Kidney (tissue), 14 donors: ENCODE measurements around the gene AIFM3. TPM values are rescaled to one million over a fixed set of nuclear protein-coding genes. Genes with fewer than 3 reads are reported as not detected.

Experiments
- DNase-seq, 5 donors: peaks; one replicate each; pipeline ENCODE4 v3.0.0-alpha.2; 2013 to 2020
- FAIRE-seq: peaks from 2 replicates; lab custom pipeline; 2012; peaks lifted over from hg19 to GRCh38; lab: Jason Lieb, UNC
- H3K27ac ChIP-seq, 2 donors: one replicate each; pipeline ENCODE4 v1.7.0; 2013; ENCODE audit warnings: low read depth in 2 of 2, low read length in 2 of 2, inconsistent platforms in 1 of 2
- H3K27me3 ChIP-seq: one replicate; pipeline ENCODE4 v1.7.1; 2013; ENCODE audit warnings: low read length, inconsistent platforms; ENCODE audit not compliant: control insufficient read depth, insufficient read depth
- H3K36me3 ChIP-seq, 3 donors: one replicate each; pipeline versions ENCODE4 v1.7.0 to v1.7.1; 2013; ENCODE audit warnings: low read length in 3 of 3, control low read depth in 1 of 3, inconsistent platforms in 1 of 3; ENCODE audit not compliant: insufficient read depth in 3 of 3, control insufficient read depth in 2 of 3
- H3K4me1 ChIP-seq, 3 donors: one replicate each; pipeline versions ENCODE4 v1.7.0 to v1.7.1; 2013; ENCODE audit warnings: low read length in 3 of 3, inconsistent platforms in 1 of 3, low read depth in 1 of 3; ENCODE audit not compliant: control insufficient read depth in 2 of 3, insufficient read depth in 2 of 3
- H3K4me3 ChIP-seq, 3 donors: one replicate each; pipeline versions ENCODE4 v1.7.0 to v1.8.1; 2013; ENCODE audit warnings: low read length in 3 of 3, control low read depth in 1 of 3, inconsistent platforms in 1 of 3
- H3K9ac ChIP-seq, 3 donors: one replicate each; pipeline versions ENCODE4 v1.7.0 to v1.7.1; 2013; ENCODE audit warnings: low read length in 3 of 3, control low read depth in 1 of 3, inconsistent platforms in 1 of 3
- H3K9me3 ChIP-seq, 3 donors: one replicate each; pipeline versions ENCODE4 v1.7.0 to v1.7.1; 2013; ENCODE audit warnings: low read length in 3 of 3, control low read depth in 1 of 3, inconsistent platforms in 1 of 3; ENCODE audit not compliant: control insufficient read depth in 2 of 3, insufficient read depth in 1 of 3
- CTCF ChIP-seq: IDR thresholded peaks from 3 replicates; pipeline ENCODE4 v1.5.1; 2012; ENCODE audit warnings: mild to moderate bottlenecking, moderate library complexity, borderline replicate concordance; ENCODE audit not compliant: insufficient read depth; ENCODE audit errors: extremely low read depth
- intact Hi-C: fragments of 100-400 bp; cut with DNase I; formaldehyde crosslinking; loops from one replicate; pipeline ENCODE4 v1.11.1; 2022
- polyA plus RNA-seq: library from polyadenylated mRNA; stranded (reverse); fragments of 350-450 nt; fragmentation: Illumina TruSeq; extraction: RNeasy Lipid Tissue Mini Kit (QIAGEN cat#74804); gene quantifications from one replicate; pipeline ENCODE4 v1.2.3, GENCODE V29; 2014; ENCODE audit warnings: low read depth, low replicate concordance; ENCODE audit not compliant: insufficient read depth
- total RNA-seq: library from RNA; stranded (reverse); fragmentation: NEBNext Ultra II Directional; extraction: Animal tissue kit (Norgen Biotek cat#: 25700); gene quantifications from one replicate; pipeline ENCODE4 v1.2.1, GENCODE V29; 2021
- donor health status: control.
- donor health status: control.
- donor health status: control.
- donor health status: control.
- donor health status: control.
- donor health status: DM: yes; HTN: yes; CAD: no.
- donor health status: Normal renal cell carcinoma (clear cell type).

AIFM3 gene
- total and polyA plus RNA-seq, 2 donors from 2014 or later: 3.1 to 4.4 TPM

- Histone ChIP-seq H3K9me3 (no peaks in the 10 kb centered on the region), H3K27me3 (no peaks in the 10 kb centered on the region), H3K27ac (no peak overlapping the region), H3K36me3 (no peaks in the 10 kb centered on the region), H3K4me1 (peaks cover 0 to 13% (median 12%) of the 10 kb centered on the region in 3 donors), H3K9ac (no peak overlapping the region), H3K4me3 (no peak overlapping the region)
- intact Hi-C loops: no loop called here
- no peak for DNase-seq
- no peak for TF ChIP-seq CTCF
- no peak for FAIRE-seq
Measured at GRCh38 chr22:20975541-20976290, 8.7 kb downstream of the AIFM3 start.

- TF ChIP-seq CTCF: no peak
- no peak overlapping the region for H3K9ac ChIP-seq
- peaks cover 0 to 20% (median 18%) of the 10 kb centered on the region in 3 donors for H3K4me1 ChIP-seq
- H3K36me3 ChIP-seq: no peaks in the 10 kb centered on the region
- no peaks in the 10 kb centered on the region for H3K27me3 ChIP-seq
- no peak overlapping the region for H3K27ac ChIP-seq
- no peaks in the 10 kb centered on the region for H3K9me3 ChIP-seq
- intact Hi-C loops: no loop called here
- DNase-seq (peak in 1 of 5 donors; percentile 63), FAIRE-seq (no peak)
- H3K4me3 ChIP-seq: no peak overlapping the region
Measured at GRCh38 chr22:20976291-20976877, 9.3 kb downstream of the AIFM3 start.

- Histone ChIP-seq H3K27ac (no peak overlapping the region), H3K4me3 (no peak overlapping the region), H3K4me1 (peaks cover 0 to 22% (median 20%) of the 10 kb centered on the region in 3 donors), H3K36me3 (no peaks in the 10 kb centered on the region), H3K9me3 (no peaks in the 10 kb centered on the region), H3K27me3 (no peaks in the 10 kb centered on the region), H3K9ac (no peak overlapping the region)
- FAIRE-seq (no peak), DNase-seq (peak in 1 of 5 donors; percentile 56)
- intact Hi-C loops: no loop called here
- no peak for TF ChIP-seq CTCF
Measured at GRCh38 chr22:20977019-20977418, 10.0 kb downstream of the AIFM3 start.
